GM12864 (cell line): Measurements from ENCODE around the gene EXOC3L2.

Experiments
- DNase-seq: peaks from one replicate; pipeline ENCODE4 v3.0.0-alpha.2; 2011; ENCODE audit warnings: low read depth
- H3K4me3 ChIP-seq: 2 replicates; pipeline ENCODE4 v1.5.1; 2011; ENCODE audit warnings: mild to moderate bottlenecking, low read depth, low read length, control low read depth
- CTCF ChIP-seq: IDR thresholded peaks from 2 replicates; pipeline ENCODE4 v1.5.1; 2011; ENCODE audit warnings: low read depth, mild to moderate bottlenecking, moderate library complexity, low read length, control low read depth, inconsistent platforms; ENCODE audit errors: missing control alignments

EXOC3L2 gene

GRCh38 chr19:45280471-45280961 lies 35.3 kb upstream of the EXOC3L2 start:
- no peak for DNase-seq
- TF ChIP-seq CTCF = no peak
- H3K4me3 ChIP-seq = no peak overlapping the region

- TF ChIP-seq CTCF = no peak
- no peak for DNase-seq
- H3K4me3 ChIP-seq = no peak overlapping the region
These were observed 34.5 kb upstream of the EXOC3L2 start for GRCh38 chr19:45279587-45280192.

GRCh38 chr19:45278087-45278486 lies 32.9 kb upstream of the EXOC3L2 start:
- DNase-seq = no peak
- no peak overlapping the region for H3K4me3 ChIP-seq
- no peak for TF ChIP-seq CTCF

- TF ChIP-seq CTCF = no peak
- DNase-seq = no peak
- H3K4me3 ChIP-seq = no peak overlapping the region
These were observed 31.1 kb upstream of the EXOC3L2 start for GRCh38 chr19:45276284-45276687.

GRCh38 chr19:45275370-45275971 lies 30.3 kb upstream of the EXOC3L2 start:
- TF ChIP-seq CTCF = no peak
- H3K4me3 ChIP-seq = no peak overlapping the region
- no peak for DNase-seq

GRCh38 chr19:45273521-45273855 lies 28.3 kb upstream of the EXOC3L2 start:
- DNase-seq = no peak
- no peak overlapping the region for H3K4me3 ChIP-seq
- TF ChIP-seq CTCF = no peak

GRCh38 chr19:45271735-45272108 lies 26.5 kb upstream of the EXOC3L2 start:
- TF ChIP-seq CTCF = no peak
- DNase-seq = no peak
- H3K4me3 ChIP-seq = no peak overlapping the region
